ENCODE data around the gene PLEKHH3.

Gene PLEKHH3

GRCh38 chr17:42676424-42677011 is at the start of gene PLEKHH3:
PLEKHH3 (minus strand) TSS chr17:42676994; CDS start chr17:42676563, 431 bp downstream.
- no peak for DNase-seq

GRCh38 chr17:42725143-42725542 is 48.3 kb upstream of the PLEKHH3 start:
- DNase-seq, result no peak

GRCh38 chr17:42723636-42724035 is 46.8 kb upstream of the PLEKHH3 start:
- no peak for DNase-seq

GRCh38 chr17:42720996-42721583 is 44.3 kb upstream of the PLEKHH3 start:
- peak; percentile 83 for DNase-seq

GRCh38 chr17:42709561-42709960 is 32.8 kb upstream of the PLEKHH3 start:
- no peak for DNase-seq

- no peak for DNase-seq
Observed at GRCh38 chr17:42708588-42708987, 31.8 kb upstream of the PLEKHH3 start.

- no peak for DNase-seq
Observed at GRCh38 chr17:42706732-42707131, 29.9 kb upstream of the PLEKHH3 start.

GRCh38 chr17:42704837-42705494 is 28.2 kb upstream of the PLEKHH3 start:
- DNase-seq, result no peak

GRCh38 chr17:42704490-42704836 is 27.7 kb upstream of the PLEKHH3 start:
- DNase-seq, result no peak

- DNase-seq, result no peak
Observed at GRCh38 chr17:42702446-42702845, 25.7 kb upstream of the PLEKHH3 start.

- no peak for DNase-seq
Observed at GRCh38 chr17:42700586-42701289, 23.9 kb upstream of the PLEKHH3 start.

- no peak for DNase-seq
Observed at GRCh38 chr17:42699415-42699740, 22.6 kb upstream of the PLEKHH3 start.

GRCh38 chr17:42698736-42699414 is 22.1 kb upstream of the PLEKHH3 start:
- peak; percentile 7 for DNase-seq

- no peak for DNase-seq
Observed at GRCh38 chr17:42697108-42697811, 20.5 kb upstream of the PLEKHH3 start.

- DNase-seq, result no peak
Observed at GRCh38 chr17:42695500-42695899, 18.7 kb upstream of the PLEKHH3 start.

GRCh38 chr17:42694524-42694923 is 17.7 kb upstream of the PLEKHH3 start:
- DNase-seq, result no peak

- DNase-seq, result no peak
Observed at GRCh38 chr17:42692489-42692888, 15.7 kb upstream of the PLEKHH3 start.

- DNase-seq, result no peak
Observed at GRCh38 chr17:42691021-42691545, 14.3 kb upstream of the PLEKHH3 start.

- no peak for DNase-seq
Observed at GRCh38 chr17:42690596-42690995, 13.8 kb upstream of the PLEKHH3 start.

GRCh38 chr17:42687707-42688320 is 11.0 kb upstream of the PLEKHH3 start:
- DNase-seq, result no peak

- DNase-seq, result no peak
Observed at GRCh38 chr17:42686520-42687128, 9.8 kb upstream of the PLEKHH3 start.

GRCh38 chr17:42685831-42686230 is 9.0 kb upstream of the PLEKHH3 start:
- no peak for DNase-seq
